Panc1 (cell line): Measurements from ENCODE around the gene SFTA2.

Experiments used
- CTCF ChIP-seq: fragments of 450-650 bp; IDR thresholded peaks from 2 replicates; pipeline ENCODE4 v1.5.1; 2017; ENCODE audit warnings: mild to moderate bottlenecking
- POLR2AphosphoS5 ChIP-seq: IDR thresholded peaks from 2 replicates; pipeline ENCODE4 v1.6.1; 2012; ENCODE audit warnings: mild to moderate bottlenecking, low read depth, low read length, moderate library complexity
- REST ChIP-seq, 2 experiments: IDR thresholded peaks; 2 replicates each; pipeline ENCODE4 v1.6.1; 2011 to 2012; ENCODE audit warnings: low read depth in 2 of 2, control low read depth in 1 of 2, low read length in 1 of 2, mild to moderate bottlenecking in 1 of 2, moderate library complexity in 1 of 2; ENCODE audit not compliant: insufficient read depth in 1 of 2
- SIN3A ChIP-seq: IDR thresholded peaks from 2 replicates; pipeline ENCODE4 v1.6.1; 2012; ENCODE audit warnings: low read depth, mild to moderate bottlenecking, low read length, moderate library complexity, borderline replicate concordance; ENCODE audit not compliant: insufficient read depth

GRCh38 chr6:30889921-30890645, 41.9 kb downstream of the SFTA2 start:
- TF ChIP-seq POLR2AphosphoS5 = no peak
- no peak for TF ChIP-seq CTCF
- no peak for TF ChIP-seq REST (IDR thresholded peaks at IDR 0.05; ENCODE audit: insufficient read depth in 1 of 2, low read depth in 2 of 2, low read length in 1 of 2)
- TF ChIP-seq SIN3A = no peak
